Keratinocyte (primary cell): Measurements from ENCODE around the gene TIMP2. TPM values are rescaled to one million over a fixed set of nuclear protein-coding genes. Genes with fewer than 3 reads are reported as not detected.

Experiments
- DNase-seq: peaks from one replicate; pipeline ENCODE4 v3.0.0-alpha.2; 2011; ENCODE audit warnings: low read depth, missing footprints, low spot score
- FAIRE-seq: peaks from 2 replicates; lab custom pipeline; 2011; peaks lifted over from hg19 to GRCh38; lab: Jason Lieb, UNC
- H2AFZ ChIP-seq: 2 replicates; pipeline ENCODE4 v1.6.0; 2012; ENCODE audit warnings: low read length, control low read depth, inconsistent platforms; ENCODE audit not compliant: control insufficient read depth
- H3K27ac ChIP-seq: 2 replicates; pipeline ENCODE4 v1.5.1; 2011; ENCODE audit warnings: low read length; ENCODE audit not compliant: control insufficient read depth, insufficient read depth
- H3K27me3 ChIP-seq: 3 replicates; pipeline ENCODE4 v1.6.0; 2011; ENCODE audit warnings: low read length; ENCODE audit not compliant: control insufficient read depth, insufficient read depth; ENCODE audit errors: extremely low read depth
- H3K36me3 ChIP-seq, 2 experiments: 2 replicates in 1 of 2; 3 replicates in 1 of 2; pipeline ENCODE4 v1.5.1; 2011; ENCODE audit warnings: low read length in 2 of 2, mild to moderate bottlenecking in 1 of 2; ENCODE audit not compliant: control insufficient read depth in 2 of 2, insufficient read depth in 2 of 2; ENCODE audit errors: extremely low read depth in 1 of 2
- H3K4me1 ChIP-seq: 3 replicates; pipeline ENCODE4 v1.5.1; 2011; ENCODE audit warnings: low read length; ENCODE audit not compliant: control insufficient read depth, insufficient read depth; ENCODE audit errors: extremely low read depth
- H3K4me2 ChIP-seq: 3 replicates; pipeline ENCODE4 v1.6.0; 2011; ENCODE audit warnings: low read depth, low read length; ENCODE audit not compliant: control insufficient read depth, insufficient read depth; ENCODE audit errors: extremely low read depth
- H3K4me3 ChIP-seq, 3 experiments: fragments of 200-600 bp in 1 of 3; sonication (generic) in 1 of 3; 2 replicates in 2 of 3; 3 replicates in 1 of 3; pipeline ENCODE4 v1.5.1; 2011 to 2016; ENCODE audit warnings: low read length in 3 of 3, mild to moderate bottlenecking in 3 of 3, control low read depth in 2 of 3, inconsistent platforms in 1 of 3, low read depth in 1 of 3, mixed read lengths in 1 of 3, mixed run types in 1 of 3, moderate library complexity in 1 of 3; ENCODE audit not compliant: control insufficient read depth in 2 of 3, insufficient read depth in 2 of 3; ENCODE audit errors: extremely low read depth in 1 of 3
- H3K79me2 ChIP-seq: 2 replicates; pipeline ENCODE4 v1.6.0; 2012; ENCODE audit warnings: low read length; ENCODE audit not compliant: control insufficient read depth, insufficient read depth
- H3K9ac ChIP-seq: 3 replicates; pipeline ENCODE4 v1.6.0; 2011; ENCODE audit warnings: low read length; ENCODE audit not compliant: control insufficient read depth, insufficient read depth; ENCODE audit errors: extremely low read depth
- H3K9me1 ChIP-seq: 3 replicates; pipeline ENCODE4 v1.6.0; 2011; ENCODE audit warnings: low read length; ENCODE audit not compliant: control insufficient read depth, insufficient read depth; ENCODE audit errors: extremely low read depth
- H3K9me3 ChIP-seq: 2 replicates; pipeline ENCODE4 v1.5.1; 2012; ENCODE audit warnings: low read depth, low read length; ENCODE audit not compliant: control insufficient read depth
- H4K20me1 ChIP-seq: 3 replicates; pipeline ENCODE4 v1.6.0; 2011; ENCODE audit warnings: low read length; ENCODE audit not compliant: control insufficient read depth, insufficient read depth; ENCODE audit errors: extremely low read depth
- EZH2 ChIP-seq: IDR thresholded peaks from one replicate; pipeline ENCODE4 v1.6.1; 2012; ENCODE audit warnings: inconsistent platforms, mild to moderate bottlenecking, low read length, moderate library complexity
- dilution Hi-C: fragments of 300-500 bp; cut with MboI; formaldehyde crosslinking; loops from one replicate; pipeline ENCODE4 v1.7.0; 2020; ENCODE audit warnings: low sequenced_read_pairs; ENCODE audit not compliant: extremely low pct_ligation_motif_present
- polyA plus RNA-seq, 5 experiments: library from polyadenylated mRNA; depleted of rRNA in 3 of 5; stranded (reverse) in 3 of 5; stranded (forward) in 1 of 5; unstranded in 1 of 5; fragments of >200 nt; gene quantifications; 1 replicate in 1 of 5; 2 replicates in 3 of 5; 3 replicates in 1 of 5; pipeline versions ENCODE4 v1.2.1 to v1.2.3, GENCODE V29; 2011 to 2012; ENCODE audit warnings: missing spikeins in 2 of 5, low read depth in 1 of 5, low replicate concordance in 1 of 5
- TF ChIP-seq, protein P1 (sequence below), 3 experiments: IDR thresholded peaks in 1 of 3; conservative IDR thresholded peaks in 1 of 3; optimal IDR thresholded peaks in 1 of 3; 2 replicates in 2 of 3; 3 replicates in 1 of 3; pipeline versions ENCODE3 to v1.5.1; 2011; ENCODE audit warnings: low read length in 3 of 3, mild to moderate bottlenecking in 3 of 3, moderate library complexity in 2 of 3, control low read depth in 1 of 3, inconsistent platforms in 1 of 3; ENCODE audit not compliant: insufficient read depth in 2 of 3; ENCODE audit errors: extremely low read depth in 1 of 3

TIMP2 gene
- polyA plus RNA-seq, 1 donor (not counting 4 experiments of a cell fraction or from before 2014, with no cell fraction given), result 1.2 TPM

DNA sequence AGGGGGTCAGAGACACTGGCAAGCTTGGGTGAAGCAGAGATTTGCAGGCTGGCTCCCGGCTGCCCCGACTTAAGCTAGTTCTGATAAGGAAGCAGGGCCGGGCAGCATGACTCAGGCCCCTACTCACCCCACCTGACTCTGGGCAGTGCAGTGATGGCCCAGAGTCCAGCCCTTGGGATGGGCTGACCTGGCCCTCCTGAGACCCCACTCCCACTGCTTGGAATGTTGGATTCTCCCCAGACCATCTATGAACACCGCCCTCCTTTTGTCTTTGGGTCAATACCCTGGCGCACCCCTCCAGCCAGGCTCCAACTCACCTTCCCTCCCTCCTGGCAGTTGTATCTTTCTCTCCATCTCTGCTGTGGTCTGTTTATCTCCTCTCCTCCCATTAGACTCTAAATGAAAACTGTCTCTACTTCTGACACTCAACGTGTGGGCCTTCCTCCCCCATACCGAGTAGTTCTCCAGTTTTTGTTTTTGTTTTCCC is 33.5 kb upstream of the TIMP2 start:
- no peaks in the 10 kb centered on the region for H3K9me3 ChIP-seq
- H3K9ac ChIP-seq, result no peak overlapping the region
- H3K4me3 ChIP-seq, result no peak overlapping the region
- H3K4me2 ChIP-seq, result no peak overlapping the region
- H4K20me1 ChIP-seq, result no peaks in the 10 kb centered on the region
- FAIRE-seq (no peak), DNase-seq (no peak)
- dilution Hi-C loops, result no loop called here
- no peak for TF ChIP-seq EZH2
- TF ChIP-seq, protein P1, sequence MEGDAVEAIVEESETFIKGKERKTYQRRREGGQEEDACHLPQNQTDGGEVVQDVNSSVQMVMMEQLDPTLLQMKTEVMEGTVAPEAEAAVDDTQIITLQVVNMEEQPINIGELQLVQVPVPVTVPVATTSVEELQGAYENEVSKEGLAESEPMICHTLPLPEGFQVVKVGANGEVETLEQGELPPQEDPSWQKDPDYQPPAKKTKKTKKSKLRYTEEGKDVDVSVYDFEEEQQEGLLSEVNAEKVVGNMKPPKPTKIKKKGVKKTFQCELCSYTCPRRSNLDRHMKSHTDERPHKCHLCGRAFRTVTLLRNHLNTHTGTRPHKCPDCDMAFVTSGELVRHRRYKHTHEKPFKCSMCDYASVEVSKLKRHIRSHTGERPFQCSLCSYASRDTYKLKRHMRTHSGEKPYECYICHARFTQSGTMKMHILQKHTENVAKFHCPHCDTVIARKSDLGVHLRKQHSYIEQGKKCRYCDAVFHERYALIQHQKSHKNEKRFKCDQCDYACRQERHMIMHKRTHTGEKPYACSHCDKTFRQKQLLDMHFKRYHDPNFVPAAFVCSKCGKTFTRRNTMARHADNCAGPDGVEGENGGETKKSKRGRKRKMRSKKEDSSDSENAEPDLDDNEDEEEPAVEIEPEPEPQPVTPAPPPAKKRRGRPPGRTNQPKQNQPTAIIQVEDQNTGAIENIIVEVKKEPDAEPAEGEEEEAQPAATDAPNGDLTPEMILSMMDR (optimal IDR thresholded peaks at IDR 0.05 in 1 of 3, IDR thresholded peaks at IDR 0.05 in 1 of 3, conservative IDR thresholded peaks at IDR 0.05 in 1 of 3; ENCODE audit: extremely low read depth in 1 of 3, insufficient read depth in 2 of 3, low read length in 3 of 3), result no peak
- no peaks in the 10 kb centered on the region for H3K9me1 ChIP-seq
- no peaks in the 10 kb centered on the region for H3K36me3 ChIP-seq
- H3K79me2 ChIP-seq, result no peaks in the 10 kb centered on the region
- no peak overlapping the region for H2AFZ ChIP-seq
- no peak overlapping the region for H3K27ac ChIP-seq
- peaks cover 21% of the 10 kb centered on the region for H3K27me3 ChIP-seq
- peaks cover 9% of the 10 kb centered on the region for H3K4me1 ChIP-seq

DNA sequence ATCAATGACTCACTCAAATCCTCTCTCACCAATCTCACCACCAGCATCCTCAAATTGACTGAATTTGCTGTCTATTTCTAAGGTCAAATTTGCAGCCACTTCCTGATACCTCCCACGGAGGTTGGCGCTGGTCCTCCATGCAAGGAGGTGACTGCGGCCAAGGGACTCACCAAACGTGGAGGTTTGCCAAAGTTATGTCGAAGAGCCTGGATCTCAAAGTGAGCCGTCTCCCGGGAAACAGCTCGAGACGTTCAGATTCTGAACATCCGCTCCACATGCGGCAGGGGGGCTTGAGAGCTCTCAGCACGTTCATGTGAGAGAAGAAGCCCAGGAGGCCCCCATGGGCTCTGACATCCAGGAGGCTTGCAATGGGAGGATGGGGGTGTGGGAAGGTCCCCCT is 31.9 kb upstream of the TIMP2 start:
- Histone ChIP-seq H3K4me1 (peaks cover 7% of the 10 kb centered on the region), H3K27me3 (peaks cover 21% of the 10 kb centered on the region), H2AFZ (no peak overlapping the region), H4K20me1 (no peaks in the 10 kb centered on the region), H3K4me2 (no peak overlapping the region), H3K9me1 (no peaks in the 10 kb centered on the region), H3K9ac (no peak overlapping the region), H3K36me3 (no peaks in the 10 kb centered on the region), H3K4me3 (no peak overlapping the region), H3K27ac (no peak overlapping the region), H3K79me2 (no peaks in the 10 kb centered on the region), H3K9me3 (no peaks in the 10 kb centered on the region)
- FAIRE-seq (no peak), DNase-seq (no peak)
- dilution Hi-C loops, result no loop called here
- TF ChIP-seq, protein P1 (optimal IDR thresholded peaks at IDR 0.05 in 1 of 3, IDR thresholded peaks at IDR 0.05 in 1 of 3, conservative IDR thresholded peaks at IDR 0.05 in 1 of 3; ENCODE audit: extremely low read depth in 1 of 3, insufficient read depth in 2 of 3, low read length in 3 of 3), result no peak
- no peak for TF ChIP-seq EZH2
